GM19452 (cell line): ENCODE results near the gene POLRMT.

ENCODE experiments used
- ATAC-seq: cut with Tn5 transposase; IDR thresholded peaks from one replicate; pipeline ENCODE4 v1.9.1; 2021; ENCODE audit not compliant: unreplicated experiment

POLRMT gene

GRCh38 chr19:663682-664117 lies 30.4 kb upstream of the POLRMT start:
- no peak for ATAC-seq

- ATAC-seq = no peak
These were observed 29.8 kb upstream of the POLRMT start, which contains the start of gene RNF126 for GRCh38 chr19:662962-663681. Gene RNF126, minus strand, starts transcription at chr19:663214. Its CDS starts 93 bp downstream, at chr19:663121.

GRCh38 chr19:662207-662961 lies 29.0 kb upstream of the POLRMT start:
- no peak for ATAC-seq

- ATAC-seq = no peak
These were observed 28.3 kb upstream of the POLRMT start for GRCh38 chr19:661427-662196.

- ATAC-seq = no peak
These were observed 27.6 kb upstream of the POLRMT start for GRCh38 chr19:660793-661426.

GRCh38 chr19:658916-659839 lies 25.8 kb upstream of the POLRMT start:
- no peak for ATAC-seq

- no peak for ATAC-seq
These were observed 24.9 kb upstream of the POLRMT start for GRCh38 chr19:658059-658839.

- ATAC-seq = no peak
These were observed 24.3 kb upstream of the POLRMT start for GRCh38 chr19:657611-658010.

- ATAC-seq = no peak
These were observed 23.6 kb upstream of the POLRMT start for GRCh38 chr19:656751-657559.

GRCh38 chr19:655691-656090 lies 22.4 kb upstream of the POLRMT start:
- ATAC-seq = no peak

- no peak for ATAC-seq
These were observed 20.1 kb upstream of the POLRMT start for GRCh38 chr19:653425-653824.

GRCh38 chr19:652467-653389 lies 19.4 kb upstream of the POLRMT start:
- no peak for ATAC-seq

GRCh38 chr19:651991-652390 lies 18.7 kb upstream of the POLRMT start:
- ATAC-seq = no peak

GRCh38 chr19:651114-651818 lies 17.9 kb upstream of the POLRMT start:
- no peak for ATAC-seq

GRCh38 chr19:650121-650520 lies 16.8 kb upstream of the POLRMT start:
- no peak for ATAC-seq

GRCh38 chr19:648904-649801 lies 15.8 kb upstream of the POLRMT start:
- ATAC-seq = no peak
